Measurements from ENCODE around the gene TMEM171.

DNA sequence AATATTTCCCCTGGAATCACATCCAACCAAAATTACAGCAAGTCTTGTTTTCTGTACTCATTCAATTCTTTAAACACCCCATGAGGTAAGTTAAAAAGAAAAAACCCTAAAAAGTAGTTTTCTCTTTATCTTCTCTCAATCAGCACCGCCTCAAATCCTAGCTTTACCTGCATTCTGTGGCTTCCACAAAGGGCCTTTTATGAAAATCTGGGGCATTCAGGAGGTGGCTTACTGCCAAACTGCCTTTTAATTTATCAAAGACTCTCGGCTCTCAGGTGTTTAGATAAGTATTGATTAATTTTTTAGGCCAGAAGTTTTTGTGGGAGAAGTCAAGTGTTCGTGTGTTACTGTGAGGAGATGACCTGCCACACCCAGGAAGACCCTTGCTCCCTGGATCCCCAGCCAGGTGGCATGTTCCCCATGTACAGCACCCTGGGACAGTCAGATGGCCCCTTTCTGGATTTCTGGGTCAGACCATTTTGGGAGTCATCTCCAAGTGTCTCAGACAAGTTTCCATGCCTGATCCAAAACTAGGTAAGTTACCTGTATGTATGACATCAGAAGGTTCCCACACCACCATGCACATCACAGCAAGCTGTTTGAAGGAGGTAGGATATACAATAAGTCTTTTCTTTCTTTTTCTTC, 6.2 kb upstream of the TMEM171 start:
- TF ChIP-seq, protein P1, sequence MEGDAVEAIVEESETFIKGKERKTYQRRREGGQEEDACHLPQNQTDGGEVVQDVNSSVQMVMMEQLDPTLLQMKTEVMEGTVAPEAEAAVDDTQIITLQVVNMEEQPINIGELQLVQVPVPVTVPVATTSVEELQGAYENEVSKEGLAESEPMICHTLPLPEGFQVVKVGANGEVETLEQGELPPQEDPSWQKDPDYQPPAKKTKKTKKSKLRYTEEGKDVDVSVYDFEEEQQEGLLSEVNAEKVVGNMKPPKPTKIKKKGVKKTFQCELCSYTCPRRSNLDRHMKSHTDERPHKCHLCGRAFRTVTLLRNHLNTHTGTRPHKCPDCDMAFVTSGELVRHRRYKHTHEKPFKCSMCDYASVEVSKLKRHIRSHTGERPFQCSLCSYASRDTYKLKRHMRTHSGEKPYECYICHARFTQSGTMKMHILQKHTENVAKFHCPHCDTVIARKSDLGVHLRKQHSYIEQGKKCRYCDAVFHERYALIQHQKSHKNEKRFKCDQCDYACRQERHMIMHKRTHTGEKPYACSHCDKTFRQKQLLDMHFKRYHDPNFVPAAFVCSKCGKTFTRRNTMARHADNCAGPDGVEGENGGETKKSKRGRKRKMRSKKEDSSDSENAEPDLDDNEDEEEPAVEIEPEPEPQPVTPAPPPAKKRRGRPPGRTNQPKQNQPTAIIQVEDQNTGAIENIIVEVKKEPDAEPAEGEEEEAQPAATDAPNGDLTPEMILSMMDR (IDR thresholded peaks at IDR 0.05) = no peak
- TF ChIP-seq POLR2A (IDR thresholded peaks at IDR 0.05) = no peak
- TF ChIP-seq POLR2AphosphoS5 (IDR thresholded peaks at IDR 0.05) = no peak
